GM23248 (cell line): ENCODE measurements around the gene CACNG4. TPM values are rescaled to one million over a fixed set of nuclear protein-coding genes. Genes with fewer than 3 reads are reported as not detected.

Source experiments
- DNase-seq: peaks from one replicate; pipeline ENCODE4 v3.0.0-alpha.2; 2015
- H2AFZ ChIP-seq: fragments of 200-600 bp; sonication (generic); 2 replicates; pipeline ENCODE4 v1.6.1; 2016; ENCODE audit warnings: antibody characterized with exemption
- H3F3A ChIP-seq: fragments of 200-600 bp; sonication (generic); 2 replicates; pipeline ENCODE4 v1.6.1; 2016; ENCODE audit warnings: mild to moderate bottlenecking, antibody characterized with exemption, mixed run types; ENCODE audit not compliant: insufficient read depth
- H3K27ac ChIP-seq: fragments of 200-600 bp; sonication (generic); 2 replicates; pipeline ENCODE4 v1.5.1; 2016; ENCODE audit warnings: mild to moderate bottlenecking
- H3K27me3 ChIP-seq: fragments of 200-600 bp; sonication (generic); replicated peaks from 2 replicates; pipeline ENCODE4 v1.6.1; 2016; ENCODE audit warnings: mild to moderate bottlenecking; ENCODE audit not compliant: insufficient read depth
- H3K36me3 ChIP-seq: fragments of 200-600 bp; sonication (generic); 2 replicates; pipeline ENCODE4 v1.6.1; 2016; ENCODE audit warnings: low read depth, mild to moderate bottlenecking
- H3K4me1 ChIP-seq: fragments of 200-600 bp; sonication (generic); 2 replicates; pipeline ENCODE4 v1.6.1; 2016; ENCODE audit warnings: mild to moderate bottlenecking; ENCODE audit not compliant: insufficient read depth
- H3K4me2 ChIP-seq: fragments of 200-600 bp; sonication (generic); one replicate; pipeline ENCODE4 v1.6.1; 2016; ENCODE audit warnings: mild to moderate bottlenecking; ENCODE audit not compliant: unreplicated experiment
- H3K4me3 ChIP-seq: fragments of 200-600 bp; sonication (generic); 2 replicates; pipeline ENCODE4 v1.5.1; 2016; ENCODE audit warnings: mild to moderate bottlenecking
- H3K79me2 ChIP-seq: fragments of 200-600 bp; sonication (generic); 2 replicates; pipeline ENCODE4 v1.6.1; 2016; ENCODE audit warnings: mild to moderate bottlenecking; ENCODE audit not compliant: insufficient read depth
- H3K9ac ChIP-seq: fragments of 200-600 bp; sonication (generic); 2 replicates; pipeline ENCODE4 v1.6.1; 2016; ENCODE audit warnings: mild to moderate bottlenecking
- H3K9me2 ChIP-seq: fragments of 200-600 bp; sonication (generic); 2 replicates; pipeline ENCODE4 v1.6.1; 2016; ENCODE audit warnings: mixed run types, mild to moderate bottlenecking, moderate library complexity; ENCODE audit not compliant: insufficient read depth
- H3K9me3 ChIP-seq: fragments of 200-600 bp; sonication (generic); one replicate; pipeline ENCODE4 v1.6.1; 2017; ENCODE audit warnings: low read depth
- H4K20me1 ChIP-seq: fragments of 200-600 bp; sonication (generic); 2 replicates; pipeline ENCODE4 v1.6.0; 2016; ENCODE audit not compliant: insufficient read depth
- EZH2 ChIP-seq: fragments of 200-600 bp; sonication (generic); IDR thresholded peaks from 2 replicates; pipeline ENCODE4 v1.6.1; 2018; ENCODE audit warnings: antibody characterized with exemption, mild to moderate bottlenecking; ENCODE audit not compliant: insufficient read depth, poor library complexity, severe bottlenecking
- EZH2phosphoT487 ChIP-seq: fragments of 200-600 bp; sonication (generic); IDR thresholded peaks from 2 replicates; pipeline ENCODE4 v1.6.1; 2018; ENCODE audit warnings: antibody characterized with exemption, moderate library complexity, mild to moderate bottlenecking, low read depth; ENCODE audit not compliant: insufficient read depth
- WGBS, 2 experiments: methylation state at CpG; one replicate each; pipeline ENCODE4 v1.1.6; 2015 to 2017; ENCODE audit warnings: low lambda C conversion rate in 2 of 2, low coverage in 1 of 2; ENCODE audit errors: missing lambda C conversion rate in 2 of 2; 5-methylcytosine and 5-hydroxymethylcytosine counted together
- in situ Hi-C: fragments of 300-500 bp; cut with MboI; formaldehyde crosslinking; loops from 2 replicates; pipeline ENCODE4 v1.15.0; 2020
- polyA plus RNA-seq: library from polyadenylated mRNA; unstranded; fragments of >200 nt; fragmentation: Nextera tagmentation; extraction: Ambion mirVana; gene quantifications from 2 replicates; pipeline ENCODE4 v1.2.1, GENCODE V29; 2016
- total RNA-seq: library from RNA; depleted of rRNA; stranded (reverse); fragments of >200 nt; shearing (Covaris generic); gene quantifications from 2 replicates; pipeline ENCODE4 v1.2.3, GENCODE V29; 2014

The CACNG4 gene
- total and polyA plus RNA-seq, 2 experiments from 2014 or later: not detected

- DNase-seq: no peak
- Histone ChIP-seq H3K27me3 (peaks cover 33% of the 10 kb centered on the region), H3K9me3 (no peaks in the 10 kb centered on the region), H3K9ac (no peak overlapping the region), H3K4me1 (peaks cover 34% of the 10 kb centered on the region), H3K4me2 (no peak overlapping the region), H4K20me1 (no peaks in the 10 kb centered on the region), H3K36me3 (no peaks in the 10 kb centered on the region), H3F3A (peaks cover 10% of the 10 kb centered on the region), H2AFZ (no peak overlapping the region), H3K79me2 (no peaks in the 10 kb centered on the region), H3K4me3 (no peak overlapping the region), H3K9me2 (no peaks in the 10 kb centered on the region), H3K27ac (no peak overlapping the region)
- in situ Hi-C loops: no loop called here
- WGBS, 2 experiments: 71% methylated on average over 11 of the region's 11 CpGs
- no peak for TF ChIP-seq EZH2
- TF ChIP-seq EZH2phosphoT487: no peak
These were observed 16.3 kb upstream of the CACNG4 start for GRCh38 chr17:66948061-66948750.

- Histone ChIP-seq H3K36me3 (no peaks in the 10 kb centered on the region), H3K9ac (no peak overlapping the region), H4K20me1 (no peaks in the 10 kb centered on the region), H3K79me2 (no peaks in the 10 kb centered on the region), H3K9me2 (no peaks in the 10 kb centered on the region), H3K9me3 (no peaks in the 10 kb centered on the region), H3K4me2 (peak overlapping the region; percentile 33), H2AFZ (no peak overlapping the region), H3K27ac (no peak overlapping the region), H3F3A (peaks cover 10% of the 10 kb centered on the region), H3K27me3 (peaks cover 21% of the 10 kb centered on the region), H3K4me1 (peaks cover 34% of the 10 kb centered on the region), H3K4me3 (no peak overlapping the region)
- TF ChIP-seq EZH2phosphoT487 (no peak), EZH2 (no peak)
- peak; percentile 92 for DNase-seq
- in situ Hi-C loops: no loop called here
- WGBS, 2 experiments: 30 to 32% methylated on average over 10 of the region's 10 CpGs
These were observed 15.0 kb upstream of the CACNG4 start for GRCh38 chr17:66949501-66949900.

DNA sequence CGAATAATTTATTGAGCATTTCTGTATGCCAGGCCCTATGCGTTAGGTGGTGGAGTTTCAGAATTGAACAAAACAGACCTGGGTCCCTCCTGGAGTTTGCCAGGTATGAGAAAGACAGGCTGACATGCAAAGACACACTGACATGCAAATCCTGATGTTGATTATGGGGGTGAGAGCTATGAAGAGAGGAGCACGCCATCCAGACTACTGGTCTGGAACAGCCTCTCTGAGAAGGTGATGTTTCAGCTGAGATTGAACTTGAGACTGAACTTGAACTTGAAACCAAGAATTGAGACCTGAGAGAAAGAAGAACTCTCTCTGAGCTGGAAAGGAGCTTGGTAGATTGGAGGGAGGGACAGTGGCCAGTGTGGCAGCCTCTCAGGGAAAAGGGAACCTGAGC lies 14.2 kb upstream of the CACNG4 start:
- Histone ChIP-seq H3F3A (peaks cover 10% of the 10 kb centered on the region), H3K9me3 (no peaks in the 10 kb centered on the region), H3K27ac (no peak overlapping the region), H3K9ac (no peak overlapping the region), H3K36me3 (no peaks in the 10 kb centered on the region), H4K20me1 (no peaks in the 10 kb centered on the region), H3K4me2 (no peak overlapping the region), H3K27me3 (peaks cover 16% of the 10 kb centered on the region), H3K9me2 (no peaks in the 10 kb centered on the region), H2AFZ (no peak overlapping the region), H3K4me1 (peaks cover 32% of the 10 kb centered on the region), H3K4me3 (no peak overlapping the region), H3K79me2 (no peaks in the 10 kb centered on the region)
- DNase-seq: no peak
- 80 to 83% methylated on average over 3 of the region's 3 CpGs for WGBS, 2 experiments
- in situ Hi-C loops: no loop called here
- TF ChIP-seq EZH2phosphoT487 (no peak), EZH2 (no peak)

- H3K4me3 ChIP-seq: no peak overlapping the region
- no peaks in the 10 kb centered on the region for H3K9me2 ChIP-seq
- H3K27me3 ChIP-seq: peaks cover 11% of the 10 kb centered on the region
- H3K4me1 ChIP-seq: peaks cover 26% of the 10 kb centered on the region
- DNase-seq: no peak
- H3K79me2 ChIP-seq: no peaks in the 10 kb centered on the region
- in situ Hi-C loops: no loop called here
- no peaks in the 10 kb centered on the region for H4K20me1 ChIP-seq
- TF ChIP-seq EZH2phosphoT487 (no peak), EZH2 (no peak)
- 80 to 81% methylated on average over 6 of the region's 6 CpGs for WGBS, 2 experiments
- H3K27ac ChIP-seq: 0 out of 2 replicates have a peak overlapping the region, but pooled peaks have one; percentile 34
- no peak overlapping the region for H3K9ac ChIP-seq
- peak overlapping the region; percentile 59 for H3K4me2 ChIP-seq
- H3K9me3 ChIP-seq: no peaks in the 10 kb centered on the region
- H3F3A ChIP-seq: peaks cover 10% of the 10 kb centered on the region
- no peaks in the 10 kb centered on the region for H3K36me3 ChIP-seq
- H2AFZ ChIP-seq: no peak overlapping the region
These were observed 13.5 kb upstream of the CACNG4 start for GRCh38 chr17:66950886-66951604.
